Hepatocyte (in vitro differentiated cells): Measurements from ENCODE around the gene SCGB2B2.

ENCODE experiments used
- EZH2 ChIP-seq: fragments of 200-600 bp; sonication (generic); IDR thresholded peaks from 2 replicates; pipeline ENCODE4 v1.6.1; 2016; ENCODE audit warnings: antibody characterized with exemption, mild to moderate bottlenecking, borderline replicate concordance
- EZH2phosphoT487 ChIP-seq: fragments of 200-600 bp; sonication (generic); IDR thresholded peaks from one replicate; pipeline ENCODE4 v1.6.1; 2018; ENCODE audit warnings: antibody characterized with exemption, mild to moderate bottlenecking, low read depth, moderate library complexity; ENCODE audit not compliant: unreplicated experiment, severe bottlenecking
- TF ChIP-seq, protein P1 (sequence below): fragments of 200-600 bp; sonication (generic); IDR thresholded peaks from 2 replicates; pipeline ENCODE4 v1.5.1; 2016; ENCODE audit warnings: antibody characterized with exemption, mild to moderate bottlenecking; ENCODE audit not compliant: poor library complexity

DNA sequence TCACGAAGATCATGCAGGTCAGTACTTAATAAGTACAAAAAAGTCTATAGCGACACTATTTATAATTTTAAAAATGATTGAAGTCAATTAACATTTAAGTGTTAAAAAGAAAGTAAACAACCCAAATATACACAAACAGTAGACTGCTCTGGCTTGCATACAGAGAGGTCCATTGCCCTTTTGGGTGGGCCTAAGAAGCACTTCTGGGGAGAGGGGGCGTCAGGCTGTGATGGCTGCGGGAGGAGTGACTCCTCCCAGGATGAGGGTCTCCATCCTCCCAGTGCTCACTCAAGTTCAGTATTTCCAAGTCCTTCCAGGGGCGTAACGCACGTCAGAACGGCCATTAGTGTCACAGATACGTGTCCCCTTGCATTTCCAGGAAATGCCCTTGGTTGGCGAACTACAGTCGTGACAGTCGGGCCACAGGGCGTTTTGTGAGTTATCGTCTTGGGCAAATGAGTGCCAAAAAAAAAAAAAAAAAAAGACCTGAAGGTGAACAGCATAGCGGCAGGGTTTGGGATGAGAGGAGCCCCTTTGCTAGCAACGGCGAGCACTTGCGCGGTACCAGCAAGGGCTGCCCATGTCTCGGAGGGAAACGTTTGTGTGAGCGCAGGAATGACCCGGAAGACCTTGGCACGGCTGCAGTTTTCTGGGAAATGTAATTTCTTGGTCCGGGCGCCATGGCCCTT, at the start of gene SCGB2B2:
- no peak for TF ChIP-seq EZH2
- TF ChIP-seq, protein P1, sequence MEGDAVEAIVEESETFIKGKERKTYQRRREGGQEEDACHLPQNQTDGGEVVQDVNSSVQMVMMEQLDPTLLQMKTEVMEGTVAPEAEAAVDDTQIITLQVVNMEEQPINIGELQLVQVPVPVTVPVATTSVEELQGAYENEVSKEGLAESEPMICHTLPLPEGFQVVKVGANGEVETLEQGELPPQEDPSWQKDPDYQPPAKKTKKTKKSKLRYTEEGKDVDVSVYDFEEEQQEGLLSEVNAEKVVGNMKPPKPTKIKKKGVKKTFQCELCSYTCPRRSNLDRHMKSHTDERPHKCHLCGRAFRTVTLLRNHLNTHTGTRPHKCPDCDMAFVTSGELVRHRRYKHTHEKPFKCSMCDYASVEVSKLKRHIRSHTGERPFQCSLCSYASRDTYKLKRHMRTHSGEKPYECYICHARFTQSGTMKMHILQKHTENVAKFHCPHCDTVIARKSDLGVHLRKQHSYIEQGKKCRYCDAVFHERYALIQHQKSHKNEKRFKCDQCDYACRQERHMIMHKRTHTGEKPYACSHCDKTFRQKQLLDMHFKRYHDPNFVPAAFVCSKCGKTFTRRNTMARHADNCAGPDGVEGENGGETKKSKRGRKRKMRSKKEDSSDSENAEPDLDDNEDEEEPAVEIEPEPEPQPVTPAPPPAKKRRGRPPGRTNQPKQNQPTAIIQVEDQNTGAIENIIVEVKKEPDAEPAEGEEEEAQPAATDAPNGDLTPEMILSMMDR = no peak
- TF ChIP-seq EZH2phosphoT487 = no peak
